SK-N-SH treated with all-trans-retinoic acid at 6 μM for 48 hours (cell line): ENCODE data around the gene PAN2.

Experiments used
- ATAC-seq: fragments of 200-7000 bp; cut with Tn5 transposase; 3 replicates; pipeline ENCODE4 v1.9.1; 2020; ENCODE audit warnings: mild to moderate bottlenecking, moderate library complexity
- ARNTL ChIP-seq: fragments of 450-650 bp; formaldehyde crosslinking; IDR thresholded peaks from 2 replicates; pipeline ENCODE4 v1.5.0; 2020; ENCODE audit warnings: low read depth, mild to moderate bottlenecking, moderate library complexity, borderline replicate concordance
- BACH2 ChIP-seq: fragments of 250-450 bp; sonication (Bioruptor Pico); IDR thresholded peaks from 2 replicates; pipeline ENCODE4 v1.9.0; 2021; ENCODE audit warnings: mild to moderate bottlenecking, borderline replicate concordance
- CREB5 ChIP-seq: fragments of 250-450 bp; sonication (Bioruptor Pico); IDR thresholded peaks from 2 replicates; pipeline ENCODE4 v1.5.1; 2020; ENCODE audit warnings: low read depth, mild to moderate bottlenecking, moderate library complexity
- CSDC2 ChIP-seq: fragments of 250-450 bp; sonication (Bioruptor Pico); IDR thresholded peaks from 2 replicates; pipeline ENCODE4 v1.5.0; 2020; ENCODE audit warnings: mild to moderate bottlenecking, moderate library complexity
- CSRNP3 ChIP-seq: fragments of 250-450 bp; sonication (Bioruptor Pico); IDR thresholded peaks from 2 replicates; pipeline ENCODE4 v1.5.1; 2021; ENCODE audit warnings: mild to moderate bottlenecking, moderate library complexity
- ESRRG ChIP-seq: fragments of 250-450 bp; sonication (Bioruptor Pico); IDR thresholded peaks from 2 replicates; pipeline ENCODE4 v1.6.1; 2021; ENCODE audit warnings: mild to moderate bottlenecking
- GLIS3 ChIP-seq: fragments of 250-450 bp; sonication (Bioruptor Pico); IDR thresholded peaks from 2 replicates; pipeline ENCODE4 v1.5.0; 2020; ENCODE audit warnings: mild to moderate bottlenecking, moderate library complexity
- ISL1 ChIP-seq: fragments of 250-450 bp; sonication (Bioruptor Pico); IDR thresholded peaks from 2 replicates; pipeline ENCODE4 v2.1.2; 2022; ENCODE audit warnings: mild to moderate bottlenecking, moderate library complexity
- OSR1 ChIP-seq: fragments of 250-450 bp; sonication (Bioruptor Pico); IDR thresholded peaks from 2 replicates; pipeline ENCODE4 v1.8.0; 2022; ENCODE audit warnings: moderate library complexity, mild to moderate bottlenecking, inconsistent platforms
- PATZ1 ChIP-seq: fragments of 250-450 bp; sonication (Bioruptor Pico); IDR thresholded peaks from 2 replicates; pipeline ENCODE4 v1.8.0; 2020; ENCODE audit warnings: mild to moderate bottlenecking, moderate library complexity, borderline replicate concordance
- POU6F1 ChIP-seq: fragments of 250-450 bp; sonication (Bioruptor Pico); IDR thresholded peaks from 2 replicates; pipeline ENCODE4 v1.8.0; 2021; ENCODE audit warnings: low read depth, mild to moderate bottlenecking, moderate library complexity, borderline replicate concordance
- PPARA ChIP-seq: fragments of 250-450 bp; sonication (Bioruptor Pico); IDR thresholded peaks from 2 replicates; pipeline ENCODE4 v1.5.0; 2020; ENCODE audit warnings: mild to moderate bottlenecking, borderline replicate concordance
- RARB ChIP-seq: fragments of 250-450 bp; sonication (Bioruptor Pico); IDR thresholded peaks from 2 replicates; pipeline ENCODE4 v1.8.0; 2021; ENCODE audit warnings: mild to moderate bottlenecking, moderate library complexity
- SNAI2 ChIP-seq: fragments of 250-450 bp; sonication (Bioruptor Pico); IDR thresholded peaks from 2 replicates; pipeline ENCODE4 v1.5.0; 2020; ENCODE audit warnings: mild to moderate bottlenecking, moderate library complexity
- TCF4 ChIP-seq: fragments of 250-450 bp; sonication (Bioruptor Pico); IDR thresholded peaks from 2 replicates; pipeline ENCODE4 v1.8.0; 2021; ENCODE audit warnings: mild to moderate bottlenecking, moderate library complexity, borderline replicate concordance
- TOX ChIP-seq: fragments of 250-450 bp; sonication (Bioruptor Pico); IDR thresholded peaks from 2 replicates; pipeline ENCODE4 v1.8.0; 2021; ENCODE audit warnings: mild to moderate bottlenecking, moderate library complexity, borderline replicate concordance
- TSHZ2 ChIP-seq: fragments of 250-450 bp; sonication (Bioruptor Pico); IDR thresholded peaks from 2 replicates; pipeline ENCODE4 v1.5.0; 2020; ENCODE audit warnings: mild to moderate bottlenecking, moderate library complexity
- ZFP3 ChIP-seq: fragments of 250-450 bp; sonication (Bioruptor Pico); IDR thresholded peaks from 2 replicates; pipeline ENCODE4 v1.5.0; 2020; ENCODE audit warnings: mild to moderate bottlenecking, moderate library complexity
- ZFP30 ChIP-seq: fragments of 450-650 bp; formaldehyde crosslinking; IDR thresholded peaks from 2 replicates; pipeline ENCODE4 v1.5.0; 2022; ENCODE audit warnings: mild to moderate bottlenecking, moderate library complexity
- ZNF565 ChIP-seq: fragments of 450-650 bp; formaldehyde crosslinking; conservative IDR thresholded peaks from 2 replicates; pipeline ENCODE4 v1.5.0; 2020; ENCODE audit warnings: low read depth, mild to moderate bottlenecking, moderate library complexity
- ZNF70 ChIP-seq: fragments of 450-650 bp; formaldehyde crosslinking; IDR thresholded peaks from 2 replicates; pipeline ENCODE4 v1.5.0; 2020; ENCODE audit warnings: mild to moderate bottlenecking, moderate library complexity
- ZNF8 ChIP-seq: fragments of 450-650 bp; formaldehyde crosslinking; IDR thresholded peaks from 2 replicates; pipeline ENCODE4 v1.5.0; 2020; ENCODE audit warnings: mild to moderate bottlenecking, moderate library complexity

The PAN2 gene

GRCh38 chr12:56377310-56377988 is 43.6 kb upstream of the PAN2 start:
- TF ChIP-seq ISL1 (CRISPR knock-in tag) (no peak), BACH2 (CRISPR knock-in tag) (no peak), RARB (CRISPR knock-in tag) (no peak), POU6F1 (CRISPR knock-in tag) (no peak), GLIS3 (CRISPR knock-in tag) (no peak), ZNF70 (CRISPR knock-in tag) (no peak), ARNTL (CRISPR knock-in tag) (no peak), PATZ1 (no peak), TCF4 (CRISPR knock-in tag) (no peak), TOX (CRISPR knock-in tag) (no peak), ZNF8 (CRISPR knock-in tag) (no peak), OSR1 (CRISPR knock-in tag) (no peak), TSHZ2 (CRISPR knock-in tag) (no peak), CREB5 (CRISPR knock-in tag) (no peak), CSDC2 (CRISPR knock-in tag) (no peak), ZFP3 (CRISPR knock-in tag) (no peak), ZFP30 (no peak), SNAI2 (CRISPR knock-in tag) (no peak)
- TF ChIP-seq, all 23 proteins: peak for 0
- ATAC-seq = peak; percentile 63

- TF ChIP-seq SNAI2 (CRISPR knock-in tag) (no peak), TOX (CRISPR knock-in tag) (no peak), CSDC2 (CRISPR knock-in tag) (no peak), ESRRG (CRISPR knock-in tag) (no peak), CSRNP3 (CRISPR knock-in tag) (no peak), TSHZ2 (CRISPR knock-in tag) (no peak), OSR1 (CRISPR knock-in tag) (no peak), ZNF565 (no peak), PPARA (CRISPR knock-in tag) (no peak), CREB5 (CRISPR knock-in tag) (no peak), TCF4 (CRISPR knock-in tag) (no peak), GLIS3 (CRISPR knock-in tag) (no peak)
- no peak for ATAC-seq
Measured at GRCh38 chr12:56375598-56376434, 42.0 kb upstream of the PAN2 start.
